ENCODE data around the gene AUTS2.

AUTS2 gene

GRCh38 chr7:70349819-70350218 lies 751.5 kb downstream of the AUTS2 start:
- no peak for TF ChIP-seq CTCF (IDR thresholded peaks at IDR 0.05)
- Histone ChIP-seq H3K4me3 (ENCODE audit: low read depth in 1 of 2, low read length in 1 of 2) (no peak overlapping the region), H3K4me1 (ENCODE audit: control insufficient read depth in 1 of 2, insufficient read depth in 1 of 2, low read depth in 1 of 2, low read length in 1 of 2) (no peaks in the 10 kb centered on the region), H3K9me3 (no peaks in the 10 kb centered on the region), H3K36me3 (no peaks in the 10 kb centered on the region), H3K27me3 (no peaks in the 10 kb centered on the region), H3K27ac (no peak overlapping the region)

GRCh38 chr7:70352088-70352487 lies 753.8 kb downstream of the AUTS2 start:
- Histone ChIP-seq H3K4me3 (ENCODE audit: low read depth in 1 of 2, low read length in 1 of 2) (no peak overlapping the region), H3K4me1 (ENCODE audit: control insufficient read depth in 1 of 2, insufficient read depth in 1 of 2, low read depth in 1 of 2, low read length in 1 of 2) (no peaks in the 10 kb centered on the region), H3K9me3 (no peaks in the 10 kb centered on the region), H3K27me3 (no peaks in the 10 kb centered on the region), H3K27ac (no peak overlapping the region), H3K36me3 (no peaks in the 10 kb centered on the region)
- no peak for TF ChIP-seq CTCF (IDR thresholded peaks at IDR 0.05)

- no peaks in the 10 kb centered on the region for H3K27me3 ChIP-seq
Observed at GRCh38 chr7:70352906-70353305, 754.6 kb downstream of the AUTS2 start.

GRCh38 chr7:70353330-70353945 lies 755.2 kb downstream of the AUTS2 start:
- no peak for TF ChIP-seq CTCF (IDR thresholded peaks at IDR 0.05)
- Histone ChIP-seq H3K27me3 (no peaks in the 10 kb centered on the region), H3K4me3 (ENCODE audit: low read depth in 1 of 2, low read length in 1 of 2) (no peak overlapping the region), H3K36me3 (no peaks in the 10 kb centered on the region), H3K4me1 (ENCODE audit: control insufficient read depth in 1 of 2, insufficient read depth in 1 of 2, low read depth in 1 of 2, low read length in 1 of 2) (no peaks in the 10 kb centered on the region), H3K9me3 (no peaks in the 10 kb centered on the region), H3K27ac (no peak overlapping the region)

More at GRCh38 chr7:70352906-70353305, 754.6 kb downstream of the AUTS2 start:
- H3K9me3 ChIP-seq = no peaks in the 10 kb centered on the region
- H3K36me3 ChIP-seq = no peaks in the 10 kb centered on the region
- no peak overlapping the region for H3K4me3 ChIP-seq (ENCODE audit: low read depth in 1 of 2, low read length in 1 of 2)
- no peaks in the 10 kb centered on the region for H3K4me1 ChIP-seq (ENCODE audit: control insufficient read depth in 1 of 2, insufficient read depth in 1 of 2, low read depth in 1 of 2, low read length in 1 of 2)
- H3K27ac ChIP-seq = no peak overlapping the region
- no peak for TF ChIP-seq CTCF (IDR thresholded peaks at IDR 0.05)

- H3K9me3 ChIP-seq = no peaks in the 10 kb centered on the region
- H3K36me3 ChIP-seq = no peaks in the 10 kb centered on the region
- H3K27me3 ChIP-seq = no peaks in the 10 kb centered on the region
- no peak overlapping the region for H3K27ac ChIP-seq
- no peak overlapping the region for H3K4me3 ChIP-seq (ENCODE audit: low read depth in 1 of 2, low read length in 1 of 2)
- no peak for TF ChIP-seq CTCF (IDR thresholded peaks at IDR 0.05)
- no peaks in the 10 kb centered on the region for H3K4me1 ChIP-seq (ENCODE audit: control insufficient read depth in 1 of 2, insufficient read depth in 1 of 2, low read depth in 1 of 2, low read length in 1 of 2)
Observed at GRCh38 chr7:70353946-70354335, 755.7 kb downstream of the AUTS2 start.

All from neutrophil (primary cell).